GM19328 (cell line): ENCODE results near the gene RSRC1.
A peak's percentile ranks its signal among the peaks of the same experiment; 100 is the strongest.

ENCODE experiments used
- ATAC-seq: cut with Tn5 transposase; IDR thresholded peaks from one replicate; pipeline ENCODE4 v1.9.1; 2021; ENCODE audit warnings: mild to moderate bottlenecking, moderate library complexity; ENCODE audit not compliant: unreplicated experiment

RSRC1 gene

GRCh38 chr3:158127250-158128219, 17.6 kb downstream of the RSRC1 start:
- no peak for ATAC-seq

GRCh38 chr3:158128755-158129154, 18.9 kb downstream of the RSRC1 start:
- ATAC-seq, result no peak

DNA sequence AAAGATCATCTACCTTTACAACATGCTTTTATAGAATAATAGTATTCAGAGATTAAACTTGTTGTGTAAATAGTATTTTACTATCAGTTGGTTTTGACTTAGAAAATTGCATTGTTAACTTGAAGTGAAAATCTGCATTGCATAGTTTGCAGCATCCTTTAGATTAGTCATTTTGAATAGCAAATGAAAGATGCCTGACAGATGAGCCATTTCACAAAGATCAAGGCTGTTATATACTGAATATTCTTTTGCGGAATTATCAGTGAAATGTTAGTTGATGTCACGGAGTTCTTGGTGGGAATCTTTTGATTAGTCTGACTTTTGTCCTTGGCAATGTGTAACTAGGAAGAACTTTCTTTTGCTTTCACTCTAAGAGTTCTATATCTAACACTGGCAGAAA, 24.5 kb downstream of the RSRC1 start:
- no peak for ATAC-seq

- no peak for ATAC-seq
These were observed 30.5 kb downstream of the RSRC1 start for GRCh38 chr3:158140396-158140795.

DNA sequence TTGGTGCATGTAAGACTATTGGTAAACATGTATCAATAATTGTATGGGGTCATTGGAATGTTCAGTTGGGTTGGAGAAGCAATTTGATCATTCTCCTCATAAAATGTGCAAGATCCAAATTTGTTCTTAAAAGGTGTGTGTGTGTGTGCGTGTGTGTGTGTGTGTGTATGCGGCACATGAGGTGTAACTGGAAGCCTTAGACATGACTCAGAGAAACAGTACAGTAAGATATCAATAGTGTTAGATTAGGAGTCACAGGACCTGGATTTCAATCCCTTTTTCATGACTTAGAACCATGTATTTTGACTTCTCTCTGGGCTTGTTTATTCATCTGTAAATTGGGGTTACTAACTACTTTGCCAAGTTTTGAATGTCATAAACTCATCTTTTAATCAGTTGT, 38.3 kb downstream of the RSRC1 start:
- ATAC-seq, result no peak

DNA sequence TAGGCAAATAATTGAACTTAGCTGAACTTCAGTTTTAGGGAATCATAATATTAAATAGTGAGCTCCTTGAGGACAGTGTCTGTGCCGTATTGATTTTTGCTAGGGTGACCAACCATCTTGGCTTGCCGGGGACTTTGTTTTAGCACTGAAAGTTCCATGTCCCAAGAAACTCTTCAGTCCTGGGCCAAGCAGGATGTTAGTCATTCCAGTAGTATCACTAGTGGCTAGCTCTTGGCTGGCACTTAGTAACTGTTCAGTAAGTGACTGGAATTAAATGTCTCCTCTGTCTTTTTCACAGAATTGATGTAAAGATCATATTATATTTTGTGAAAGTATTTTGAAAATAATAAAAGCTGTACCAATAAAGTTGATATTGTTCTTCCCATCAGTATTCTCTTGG, 42.3 kb downstream of the RSRC1 start:
- peak; percentile 62 for ATAC-seq

GRCh38 chr3:158158969-158159368, 49.1 kb downstream of the RSRC1 start:
- ATAC-seq, result no peak

DNA sequence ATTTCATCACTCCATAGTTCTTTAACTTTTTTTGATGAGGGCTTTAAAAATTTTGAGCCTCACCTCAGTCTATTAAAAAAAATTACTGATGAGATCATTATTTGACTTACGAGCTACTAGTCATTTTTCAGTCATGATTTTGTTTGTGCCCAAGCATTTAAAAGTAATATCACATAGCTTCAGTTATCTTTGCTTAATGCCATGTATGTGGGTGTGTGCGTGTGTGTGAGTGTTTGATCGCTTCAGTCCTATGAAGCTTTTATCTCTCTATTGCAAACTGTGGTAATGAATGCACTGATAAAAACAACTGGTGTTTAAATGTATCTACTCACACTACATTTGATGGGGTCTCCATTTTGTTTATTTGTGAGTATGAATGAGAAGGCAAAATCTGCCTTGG, 49.8 kb downstream of the RSRC1 start:
- no peak for ATAC-seq

GRCh38 chr3:158160958-158161357, 51.1 kb downstream of the RSRC1 start:
- no peak for ATAC-seq

DNA sequence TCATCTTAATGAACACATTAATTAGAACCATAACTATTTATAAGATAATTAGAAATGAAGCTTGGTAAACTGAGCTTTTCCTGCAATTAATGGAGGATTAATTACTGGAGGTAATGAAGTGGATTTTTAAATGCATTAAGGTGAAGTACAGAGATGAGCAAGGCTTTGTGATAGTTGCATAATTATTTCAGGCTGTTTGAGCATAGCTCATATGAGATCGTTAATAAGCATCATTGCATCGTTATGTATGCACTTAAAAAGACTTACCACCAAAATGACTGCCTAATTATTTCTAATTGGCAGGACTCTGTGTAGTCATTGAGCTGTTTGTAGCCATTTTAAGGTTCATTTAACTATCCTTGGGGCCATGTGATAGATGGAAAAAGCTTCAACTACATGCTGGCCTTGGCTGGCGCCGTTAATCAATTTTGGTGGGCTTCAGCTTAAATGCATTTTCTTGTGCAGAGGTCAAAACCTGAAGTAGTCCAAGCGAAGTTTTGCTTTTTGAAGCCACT, 55.3 kb downstream of the RSRC1 start:
- ATAC-seq, result no peak

DNA sequence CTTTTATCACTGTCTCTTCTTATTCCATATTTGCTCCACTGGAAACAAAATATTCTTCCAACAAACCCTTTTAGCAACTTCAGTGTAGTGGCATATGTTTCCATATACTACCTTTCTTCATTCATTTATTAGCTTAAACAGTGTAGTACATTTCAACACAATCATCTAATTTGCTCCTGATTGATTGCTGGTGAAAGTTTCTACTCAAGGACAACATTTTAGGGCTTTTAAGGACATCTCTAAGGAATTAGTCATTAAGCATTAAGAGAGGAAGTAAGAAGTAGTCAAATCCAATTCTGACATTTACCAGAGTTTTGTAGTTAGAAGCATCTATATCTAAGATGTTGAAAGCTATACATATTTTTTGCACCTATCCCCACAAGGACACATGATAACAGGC, 55.8 kb downstream of the RSRC1 start:
- ATAC-seq, result no peak

DNA sequence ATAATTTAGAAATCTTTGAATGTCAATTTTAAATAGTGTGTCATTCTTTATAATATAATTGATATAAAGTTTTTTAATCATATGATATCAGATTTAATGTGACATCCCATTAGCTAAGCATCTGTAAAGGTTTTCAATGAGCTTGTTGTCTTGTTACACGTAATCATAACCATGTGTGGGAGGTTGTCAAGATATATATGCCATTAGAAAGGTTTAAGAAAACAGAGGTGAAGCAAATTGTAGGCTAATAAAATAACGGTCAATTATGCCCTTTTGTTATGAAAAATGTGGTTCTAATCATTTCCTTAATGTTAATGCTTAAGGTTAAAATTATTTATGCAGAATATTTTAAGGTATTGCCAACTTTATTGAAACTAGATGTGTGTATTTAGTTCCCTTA, 56.3 kb downstream of the RSRC1 start:
- ATAC-seq, result no peak

DNA sequence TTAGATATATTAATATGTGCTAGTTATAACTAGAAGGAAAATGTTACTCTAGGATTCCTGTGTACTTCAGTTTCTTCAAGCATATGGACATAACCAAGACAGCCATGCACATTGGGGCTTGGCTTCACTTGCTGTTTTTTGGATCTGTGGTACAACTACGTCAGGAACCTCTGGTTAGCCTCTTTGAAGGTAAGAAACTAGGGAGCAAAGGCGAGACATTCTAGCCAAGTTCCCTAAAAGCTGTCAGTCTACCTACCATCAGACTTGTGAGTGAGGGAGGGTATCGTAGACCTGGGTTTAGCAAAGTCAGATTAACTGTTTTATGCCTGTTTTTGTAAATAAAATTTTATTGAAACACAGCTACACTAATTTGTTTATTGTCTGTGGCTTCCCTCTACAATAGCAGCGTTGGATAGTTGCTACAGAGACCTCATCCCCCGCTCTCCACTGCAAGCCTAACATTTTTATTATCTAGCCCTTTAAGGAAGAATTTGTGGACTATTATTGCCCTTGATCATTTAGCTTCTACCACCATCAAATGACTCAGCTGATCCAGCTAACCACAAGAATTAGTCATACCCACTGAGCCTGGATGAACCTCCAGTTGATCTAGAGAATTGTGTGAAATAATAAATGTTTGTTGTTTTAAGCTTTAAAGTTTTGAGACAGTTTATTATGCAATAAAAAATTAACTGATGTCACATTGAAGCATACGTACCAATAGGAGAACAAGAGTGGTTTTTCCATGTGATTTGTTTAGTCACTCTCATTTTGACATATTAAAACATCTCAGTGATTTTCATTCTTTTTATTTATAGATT, 58.1 kb downstream of the RSRC1 start:
- ATAC-seq, result no peak

DNA sequence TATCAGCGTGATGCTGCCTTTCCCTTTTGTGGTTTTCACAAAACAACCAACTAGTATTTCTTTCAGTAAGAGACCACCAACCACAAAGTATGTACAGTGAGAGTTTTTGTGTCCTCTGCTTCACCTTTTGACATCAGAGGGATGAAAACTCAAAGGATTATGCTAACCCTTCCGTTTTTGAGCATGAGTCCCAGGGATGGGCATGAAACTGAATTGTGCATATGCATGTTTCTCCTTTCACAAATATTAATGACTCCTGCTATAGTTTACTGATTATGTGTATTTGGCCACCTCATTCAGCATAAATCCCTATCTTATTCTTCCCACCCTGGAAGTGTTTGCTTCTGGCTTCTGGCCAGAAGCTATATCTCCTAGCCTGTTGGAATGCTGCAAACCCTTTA, 59.2 kb downstream of the RSRC1 start:
- no peak for ATAC-seq

DNA sequence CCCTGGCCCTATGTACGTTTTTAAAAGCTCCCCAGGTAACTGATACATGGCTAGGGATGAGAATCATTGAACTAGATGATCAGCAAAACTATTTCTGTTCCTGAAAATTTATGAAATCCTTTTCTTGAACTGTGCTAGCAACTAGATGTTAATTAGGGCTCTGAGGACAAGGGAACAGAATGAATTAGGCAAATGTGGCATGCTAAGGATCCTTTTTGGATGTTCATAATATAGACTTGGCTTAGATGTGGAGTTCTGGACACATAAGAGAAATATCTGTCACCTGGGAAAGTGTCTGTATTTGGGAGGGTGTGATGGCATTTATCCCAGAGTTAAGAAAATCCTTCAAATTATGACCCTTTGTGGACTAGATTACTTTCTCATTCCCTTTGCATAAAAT, 71.2 kb downstream of the RSRC1 start:
- ATAC-seq, result no peak

- ATAC-seq, result no peak
These were observed 75.8 kb downstream of the RSRC1 start for GRCh38 chr3:158185711-158186110.

DNA sequence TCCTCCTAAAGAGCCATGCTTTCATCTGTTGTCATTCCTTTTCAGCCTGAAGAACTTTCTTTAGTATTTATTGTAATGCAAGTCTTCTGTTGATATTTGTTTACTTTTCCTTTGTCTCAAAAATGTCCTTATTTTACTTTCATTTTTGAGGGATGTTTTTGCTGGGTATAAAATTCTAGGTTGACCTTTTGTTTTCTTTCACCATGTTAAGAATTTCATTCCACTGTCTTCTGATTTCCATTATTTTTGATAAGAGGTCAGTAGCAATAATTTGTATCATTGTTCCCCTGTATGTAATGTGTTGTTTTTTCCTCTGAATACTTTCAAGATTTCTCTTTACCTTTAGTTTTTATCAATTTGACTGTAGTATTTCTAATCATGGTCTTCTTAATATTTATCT, 91.1 kb downstream of the RSRC1 start:
- ATAC-seq, result no peak

DNA sequence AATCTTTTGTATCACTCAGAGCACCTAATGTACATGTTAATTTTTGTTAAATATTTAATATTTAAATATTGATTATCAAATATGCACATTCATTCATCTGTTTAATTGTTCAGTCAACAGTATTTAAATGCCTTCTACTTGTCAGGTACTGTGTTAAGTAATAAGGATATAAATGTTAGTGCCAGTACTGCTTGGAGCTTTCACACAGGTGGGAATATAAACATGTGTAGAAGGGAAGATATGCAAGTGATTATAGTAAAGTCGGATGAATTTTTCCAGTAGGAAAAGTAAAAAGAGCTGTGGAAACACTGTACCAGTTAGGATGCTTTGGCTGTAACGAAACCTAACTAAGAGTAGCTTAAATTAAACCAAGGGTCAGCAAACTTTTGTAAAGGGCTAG, 95.4 kb downstream of the RSRC1 start:
- ATAC-seq, result no peak

GRCh38 chr3:158205994-158206393, 96.1 kb downstream of the RSRC1 start:
- no peak for ATAC-seq

GRCh38 chr3:158210067-158210466, 100.2 kb downstream of the RSRC1 start:
- no peak for ATAC-seq

GRCh38 chr3:158213461-158213860, 103.6 kb downstream of the RSRC1 start:
- ATAC-seq, result no peak

- no peak for ATAC-seq
These were observed 108.1 kb downstream of the RSRC1 start for GRCh38 chr3:158217992-158218391.
